Gastroesophageal sphincter (tissue), 3 donors: Measurements from ENCODE around the gene POLN.

Experiments
- EP300 ChIP-seq: sonication (generic); formaldehyde crosslinking; IDR thresholded peaks from one replicate; pipeline ENCODE4 v1.6.1; 2017; ENCODE audit warnings: antibody characterized with exemption, mild to moderate bottlenecking
- POLR2A ChIP-seq, 2 donors: fragments of 450-650 bp; IDR thresholded peaks; one replicate each; pipeline ENCODE4 v1.6.1; 2017; ENCODE audit warnings: antibody characterized with exemption in 2 of 2, mild to moderate bottlenecking in 2 of 2, moderate library complexity in 1 of 2
- POLR2AphosphoS5 ChIP-seq: sonication (generic); formaldehyde crosslinking; IDR thresholded peaks from one replicate; pipeline ENCODE4 v1.6.1; 2017; ENCODE audit warnings: antibody characterized with exemption
- TF ChIP-seq, protein P1 (sequence below), 4 experiments: fragments of 200-600 bp in 2 of 4; fragments of 450-650 bp in 2 of 4; sonication (generic) in 1 of 4; IDR thresholded peaks; one replicate each; pipeline ENCODE4 v1.5.1; 2017 to 2019; ENCODE audit warnings: antibody characterized with exemption in 4 of 4, mild to moderate bottlenecking in 2 of 4, moderate library complexity in 2 of 4

GRCh38 chr4:2081540-2081939, 160.4 kb downstream of the POLN start:
- TF ChIP-seq, protein P1, sequence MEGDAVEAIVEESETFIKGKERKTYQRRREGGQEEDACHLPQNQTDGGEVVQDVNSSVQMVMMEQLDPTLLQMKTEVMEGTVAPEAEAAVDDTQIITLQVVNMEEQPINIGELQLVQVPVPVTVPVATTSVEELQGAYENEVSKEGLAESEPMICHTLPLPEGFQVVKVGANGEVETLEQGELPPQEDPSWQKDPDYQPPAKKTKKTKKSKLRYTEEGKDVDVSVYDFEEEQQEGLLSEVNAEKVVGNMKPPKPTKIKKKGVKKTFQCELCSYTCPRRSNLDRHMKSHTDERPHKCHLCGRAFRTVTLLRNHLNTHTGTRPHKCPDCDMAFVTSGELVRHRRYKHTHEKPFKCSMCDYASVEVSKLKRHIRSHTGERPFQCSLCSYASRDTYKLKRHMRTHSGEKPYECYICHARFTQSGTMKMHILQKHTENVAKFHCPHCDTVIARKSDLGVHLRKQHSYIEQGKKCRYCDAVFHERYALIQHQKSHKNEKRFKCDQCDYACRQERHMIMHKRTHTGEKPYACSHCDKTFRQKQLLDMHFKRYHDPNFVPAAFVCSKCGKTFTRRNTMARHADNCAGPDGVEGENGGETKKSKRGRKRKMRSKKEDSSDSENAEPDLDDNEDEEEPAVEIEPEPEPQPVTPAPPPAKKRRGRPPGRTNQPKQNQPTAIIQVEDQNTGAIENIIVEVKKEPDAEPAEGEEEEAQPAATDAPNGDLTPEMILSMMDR (IDR thresholded peaks at IDR 0.05): no peak
- TF ChIP-seq POLR2A (IDR thresholded peaks at IDR 0.05) (no peak), EP300 (no peak), POLR2AphosphoS5 (no peak)
